ENCODE measurements around the gene NBL1.

GRCh38 chr1:19599810-19600209, 44.3 kb upstream of the NBL1 start:
- TF ChIP-seq RAD21 (IDR thresholded peaks at IDR 0.05) (no peak), CTCF (IDR thresholded peaks at IDR 0.05; ENCODE audit: low read depth, low read length, missing input control) (no peak), JUND (IDR thresholded peaks at IDR 0.05) (no peak), FOXA1 (IDR thresholded peaks at IDR 0.05) (no peak), MAX (IDR thresholded peaks at IDR 0.05) (no peak), EGR1 (IDR thresholded peaks at IDR 0.05; ENCODE audit: low read depth in 2 of 2) (no peak), ZBTB33 (IDR thresholded peaks at IDR 0.05) (no peak), REST (IDR thresholded peaks at IDR 0.05) (no peak), SP1 (IDR thresholded peaks at IDR 0.05) (no peak), HNF4G (IDR thresholded peaks at IDR 0.05) (no peak), YY1 (IDR thresholded peaks at IDR 0.05) (no peak), ATF3 (IDR thresholded peaks at IDR 0.05) (no peak)
